Measurements from ENCODE around the gene ITPRIPL1.
"Not testable (repeated sequence)": the region's sequence is repeated elsewhere in the genome, so short reads cannot be mapped to it uniquely, and the experiment has no call there.

ITPRIPL1 gene, protein sequence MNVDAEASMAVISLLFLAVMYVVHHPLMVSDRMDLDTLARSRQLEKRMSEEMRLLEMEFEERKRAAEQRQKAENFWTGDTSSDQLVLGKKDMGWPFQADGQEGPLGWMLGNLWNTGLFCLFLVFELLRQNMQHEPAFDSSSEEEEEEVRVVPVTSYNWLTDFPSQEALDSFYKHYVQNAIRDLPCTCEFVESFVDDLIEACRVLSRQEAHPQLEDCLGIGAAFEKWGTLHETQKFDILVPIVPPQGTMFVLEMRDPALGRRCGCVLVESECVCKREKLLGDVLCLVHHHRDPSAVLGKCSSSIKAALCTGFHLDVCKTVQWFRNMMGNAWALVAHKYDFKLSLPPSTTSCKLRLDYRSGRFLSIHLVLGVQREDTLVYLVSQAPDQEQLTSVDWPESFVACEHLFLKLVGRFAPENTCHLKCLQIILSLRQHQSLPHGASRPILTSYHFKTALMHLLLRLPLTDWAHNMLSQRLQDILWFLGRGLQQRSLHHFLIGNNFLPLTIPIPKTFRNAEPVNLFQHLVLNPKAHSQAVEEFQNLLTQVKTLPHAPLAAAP

GRCh38 chr2:96325041-96325883, at the start of gene ITPRIPL1:
Gene ITPRIPL1, plus strand, starts transcription at chr2:96325317. Its CDS starts 523 bp downstream, at chr2:96325840.
- DNase-seq (ENCODE audit: low read depth in 2 of 2), result peak in 1 of 2 donors; percentile 46

GRCh38 chr2:96276787-96277499, 48.2 kb upstream of the ITPRIPL1 start:
- no peak for DNase-seq (ENCODE audit: low read depth in 2 of 2)

DNA sequence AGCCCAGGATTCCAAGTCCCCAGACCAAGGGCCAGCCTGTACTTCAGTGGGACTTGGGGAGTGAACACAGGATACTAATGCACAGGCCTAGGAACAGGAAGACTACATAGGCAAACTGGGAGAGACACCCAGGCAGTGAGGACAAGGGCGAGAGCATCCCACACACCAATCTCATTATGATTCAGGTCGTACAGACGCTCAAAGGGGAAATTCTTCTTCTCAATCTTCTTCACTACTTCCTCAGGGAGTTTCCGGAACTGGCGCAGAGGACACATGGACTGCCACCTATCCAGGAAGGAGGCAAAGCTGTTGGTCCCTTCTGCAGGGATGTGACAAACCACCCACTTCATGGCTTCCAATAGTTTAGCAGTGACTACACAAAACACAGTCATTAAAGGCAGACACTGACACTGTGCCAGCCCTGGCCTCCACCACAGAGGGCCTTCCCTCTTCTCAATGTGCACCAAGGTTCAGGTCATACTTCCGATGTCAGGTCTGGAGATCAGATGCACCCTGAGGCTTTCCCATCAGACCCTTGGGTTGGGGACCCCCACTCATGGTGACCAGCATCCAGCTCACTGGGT, 37.8 kb upstream of the ITPRIPL1 start:
- no peak for DNase-seq (ENCODE audit: low read depth in 2 of 2)

DNA sequence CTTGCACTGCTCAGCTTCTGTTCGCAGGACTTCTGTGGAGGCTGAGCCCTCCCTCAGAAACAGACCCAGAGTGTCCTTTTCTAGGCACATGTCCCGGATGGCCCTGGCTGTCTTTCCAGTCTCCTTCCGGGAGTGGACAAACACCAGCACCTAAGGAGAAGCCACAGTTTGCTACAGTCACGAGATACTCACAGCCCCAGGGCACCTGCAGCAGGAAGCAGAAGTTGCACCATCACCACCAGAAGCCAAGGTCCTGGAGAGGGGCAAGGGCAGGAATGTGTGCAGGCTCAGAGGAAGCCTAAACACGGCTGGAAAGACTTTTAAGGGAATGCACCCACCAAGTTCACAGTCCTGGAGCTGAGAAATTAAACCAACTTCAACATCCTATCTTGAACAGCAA, 33.4 kb upstream of the ITPRIPL1 start:
- DNase-seq (ENCODE audit: low read depth in 2 of 2), result no peak

- not testable (repeated sequence) for DNase-seq (ENCODE audit: low read depth in 2 of 2)
Observed at GRCh38 chr2:96294271-96294670, 30.8 kb upstream of the ITPRIPL1 start.

GRCh38 chr2:96296925-96297324, 28.2 kb upstream of the ITPRIPL1 start:
- DNase-seq (ENCODE audit: low read depth in 2 of 2), result no peak

DNA sequence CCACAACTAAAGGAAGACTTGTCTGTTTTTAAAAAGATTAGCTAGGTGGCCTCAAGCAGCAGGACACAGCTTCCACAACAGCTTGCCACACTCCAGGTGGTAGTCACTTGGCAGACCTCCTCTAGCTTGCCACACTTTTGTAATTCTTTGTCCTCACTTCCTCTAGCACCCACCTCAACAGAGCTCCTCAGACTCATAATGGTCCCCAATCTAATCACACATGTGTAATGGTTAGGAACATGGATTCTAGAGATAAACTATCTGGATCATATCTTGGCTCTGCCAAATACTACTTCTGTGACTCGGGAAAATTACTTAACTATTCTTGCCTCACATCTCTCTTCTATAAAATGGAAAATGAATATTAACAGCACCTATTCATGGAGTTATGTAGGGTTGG, 23.3 kb upstream of the ITPRIPL1 start:
- no peak for DNase-seq (ENCODE audit: low read depth in 2 of 2)

GRCh38 chr2:96304606-96305005, 20.5 kb upstream of the ITPRIPL1 start:
- DNase-seq (ENCODE audit: low read depth in 2 of 2), result no peak

DNA sequence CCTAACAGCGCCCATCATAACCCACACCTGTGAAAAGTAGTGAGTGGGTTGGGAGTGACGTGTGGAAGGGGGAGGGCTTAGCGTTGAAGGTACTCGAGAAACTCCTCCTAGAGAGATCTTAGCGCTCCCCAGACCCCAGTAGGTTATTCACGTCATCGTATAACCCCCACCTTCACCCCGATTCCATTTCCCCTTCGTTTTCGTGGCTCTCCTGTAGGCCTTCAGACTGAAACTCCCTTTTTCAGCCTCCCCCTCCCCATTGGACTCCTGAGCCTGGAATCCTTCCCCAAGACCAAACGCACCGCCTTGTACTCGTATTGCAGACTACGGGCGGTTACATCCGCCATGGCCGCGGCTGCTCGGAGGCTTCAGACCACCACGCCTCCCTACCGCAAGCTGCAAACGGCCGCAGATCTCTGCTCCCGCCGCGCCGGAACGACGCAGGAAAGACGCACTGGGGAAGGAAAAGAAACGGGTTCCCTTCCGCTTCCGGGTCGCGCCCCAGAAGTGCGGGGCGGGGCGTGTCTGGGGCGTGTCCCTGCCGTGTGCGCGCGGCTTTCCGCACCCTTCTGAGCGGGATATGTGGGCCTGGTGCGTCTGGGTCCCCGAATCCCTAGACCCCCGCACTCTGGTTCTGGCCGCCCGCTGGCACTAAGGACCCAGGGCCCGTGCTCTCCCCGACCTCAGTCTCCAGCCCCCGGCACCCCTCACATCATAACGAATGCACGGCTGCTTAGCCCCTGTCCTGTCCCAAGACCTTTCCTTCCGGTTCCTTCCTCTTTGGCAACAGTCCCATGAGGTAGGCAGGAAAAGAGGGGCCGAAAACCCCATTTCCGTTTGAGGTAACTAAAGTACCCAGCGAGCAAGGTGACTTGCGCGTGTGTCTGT, 19.8 kb upstream of the ITPRIPL1 start, which contains the start of gene SNRNP200:
TSS of gene SNRNP200 (minus strand) at position 456 of the 888 bp plus-strand sequence. CDS start at position 347, 109 bp downstream.
- peak; percentile 82 to 89 for DNase-seq (ENCODE audit: low read depth in 2 of 2)

DNA sequence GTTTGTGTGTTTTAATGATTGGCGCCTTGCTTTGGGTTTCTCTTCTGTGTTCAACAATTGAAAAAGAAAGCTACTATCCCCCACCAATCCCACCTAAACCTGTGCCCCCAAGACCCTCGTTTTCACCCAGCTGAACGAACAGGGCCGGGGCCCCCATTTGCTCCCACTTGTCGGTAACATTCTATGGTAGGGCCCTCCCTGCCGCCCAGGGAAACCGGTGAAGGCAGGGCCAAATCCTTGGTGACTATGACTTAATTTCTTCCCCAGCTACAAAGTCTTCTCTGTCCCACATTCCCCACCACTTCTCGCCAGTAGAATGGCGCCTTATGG, 19.2 kb upstream of the ITPRIPL1 start:
- DNase-seq (ENCODE audit: low read depth in 2 of 2), result peak in 1 of 2 donors; percentile 15

DNA sequence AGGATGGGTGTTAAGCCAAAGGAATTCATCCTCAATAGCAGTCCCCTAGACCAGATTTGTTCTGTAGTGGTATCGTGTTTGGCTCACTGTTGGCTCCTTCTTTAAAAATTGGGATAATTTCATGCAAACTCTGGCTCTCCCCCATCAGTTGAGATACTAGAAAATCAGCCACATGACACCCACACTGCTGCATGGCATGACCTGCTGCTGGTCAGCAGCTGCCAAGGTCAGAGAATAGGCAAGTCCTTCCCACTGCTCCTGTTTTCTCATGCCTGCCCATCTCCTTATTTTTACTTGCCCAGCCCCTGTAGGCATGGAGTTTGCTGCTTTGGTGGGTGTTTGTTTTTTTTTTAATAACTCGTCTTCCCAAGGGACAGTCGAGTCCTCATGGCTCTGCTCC, 18.7 kb upstream of the ITPRIPL1 start:
- DNase-seq (ENCODE audit: low read depth in 2 of 2), result no peak

GRCh38 chr2:96308248-96308647, 16.9 kb upstream of the ITPRIPL1 start:
- DNase-seq (ENCODE audit: low read depth in 2 of 2), result no peak

DNA sequence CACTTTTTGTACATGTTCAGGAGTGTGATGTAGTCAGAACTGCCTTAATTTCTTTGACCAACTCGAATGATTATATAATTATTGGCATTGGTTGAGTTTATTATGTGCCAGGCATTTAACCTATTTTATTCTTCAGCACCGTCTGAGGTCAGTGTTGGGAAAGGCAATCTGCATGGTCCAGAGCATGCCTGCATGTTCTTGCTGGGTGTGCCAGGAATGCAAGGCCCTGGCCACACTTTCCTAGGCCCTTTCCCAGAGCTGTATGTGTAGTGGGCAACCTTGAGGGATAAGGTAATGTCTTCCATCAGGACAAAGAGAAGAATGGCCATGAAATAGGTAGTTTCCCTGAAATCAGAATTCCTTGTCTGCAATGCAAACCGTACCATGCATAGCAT, 10.1 kb upstream of the ITPRIPL1 start:
- DNase-seq (ENCODE audit: low read depth in 2 of 2), result no peak

GRCh38 chr2:96315400-96316071, 9.6 kb upstream of the ITPRIPL1 start:
- DNase-seq (ENCODE audit: low read depth in 2 of 2), result no peak

DNA sequence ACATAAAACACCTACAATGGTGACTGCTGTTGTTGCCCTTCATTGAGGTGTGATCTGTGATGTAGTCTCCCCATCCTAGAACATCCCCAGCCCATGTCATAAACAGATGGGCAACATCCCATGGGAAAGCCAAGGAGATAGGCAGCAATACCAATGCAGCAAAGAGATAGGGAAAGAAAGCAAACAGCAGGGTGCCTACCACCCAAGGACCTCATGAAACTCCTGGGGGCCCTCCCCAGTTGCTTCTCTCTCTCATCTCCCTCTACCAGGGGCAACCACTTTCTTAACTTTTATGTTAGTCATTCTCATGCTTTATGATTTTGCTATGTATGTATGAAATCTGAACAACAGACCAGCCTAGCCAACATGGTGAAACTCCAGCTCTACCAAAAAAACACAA, 8.1 kb upstream of the ITPRIPL1 start:
- no peak for DNase-seq (ENCODE audit: low read depth in 2 of 2)

DNA sequence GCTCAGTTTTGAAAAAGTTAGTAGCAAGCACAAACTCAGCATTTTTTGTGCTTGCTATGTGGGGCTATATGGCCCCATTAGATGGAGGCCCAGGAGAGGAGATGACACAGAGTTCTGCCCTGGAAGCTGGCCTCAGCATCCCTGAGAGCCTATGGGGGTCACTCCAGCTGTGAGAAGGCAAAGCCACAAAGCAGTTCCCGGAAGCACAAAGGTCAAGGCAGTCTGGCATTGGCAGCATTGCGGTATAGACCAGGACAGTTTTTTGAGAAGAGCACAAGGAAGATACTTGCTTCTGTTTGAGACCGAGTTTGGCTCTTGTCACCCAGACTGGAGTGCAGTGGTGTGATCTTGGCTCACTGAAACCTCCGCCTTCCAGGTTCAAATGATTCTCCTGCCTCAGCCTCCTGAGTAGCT, 7.5 kb upstream of the ITPRIPL1 start:
- no peak for DNase-seq (ENCODE audit: low read depth in 2 of 2)

GRCh38 chr2:96318723-96319122, 6.4 kb upstream of the ITPRIPL1 start:
- DNase-seq (ENCODE audit: low read depth in 2 of 2), result no peak

- no peak for DNase-seq (ENCODE audit: low read depth in 2 of 2)
Observed at GRCh38 chr2:96319396-96319795, 5.7 kb upstream of the ITPRIPL1 start.

- no peak for DNase-seq (ENCODE audit: low read depth in 2 of 2)
Observed at GRCh38 chr2:96320326-96320725, 4.8 kb upstream of the ITPRIPL1 start.
